SU-DHL-6 (cell line): Measurements from ENCODE around the gene BAHCC1.

Experiments
- EZH2phosphoT487 ChIP-seq: fragments of 200-600 bp; sonication (generic), shearing (Covaris generic); conservative IDR thresholded peaks from 2 replicates; pipeline ENCODE4 v1.6.1; 2018; ENCODE audit warnings: mild to moderate bottlenecking, antibody characterized with exemption, low read length, moderate library complexity, mixed read lengths
- TF ChIP-seq, protein P1 (sequence below): fragments of 200-600 bp; sonication (generic); IDR thresholded peaks from one replicate; pipeline ENCODE4 v1.5.1; 2017; ENCODE audit warnings: antibody characterized with exemption, mild to moderate bottlenecking, low read length, moderate library complexity; ENCODE audit not compliant: insufficient read depth, poor library complexity, severe bottlenecking

DNA sequence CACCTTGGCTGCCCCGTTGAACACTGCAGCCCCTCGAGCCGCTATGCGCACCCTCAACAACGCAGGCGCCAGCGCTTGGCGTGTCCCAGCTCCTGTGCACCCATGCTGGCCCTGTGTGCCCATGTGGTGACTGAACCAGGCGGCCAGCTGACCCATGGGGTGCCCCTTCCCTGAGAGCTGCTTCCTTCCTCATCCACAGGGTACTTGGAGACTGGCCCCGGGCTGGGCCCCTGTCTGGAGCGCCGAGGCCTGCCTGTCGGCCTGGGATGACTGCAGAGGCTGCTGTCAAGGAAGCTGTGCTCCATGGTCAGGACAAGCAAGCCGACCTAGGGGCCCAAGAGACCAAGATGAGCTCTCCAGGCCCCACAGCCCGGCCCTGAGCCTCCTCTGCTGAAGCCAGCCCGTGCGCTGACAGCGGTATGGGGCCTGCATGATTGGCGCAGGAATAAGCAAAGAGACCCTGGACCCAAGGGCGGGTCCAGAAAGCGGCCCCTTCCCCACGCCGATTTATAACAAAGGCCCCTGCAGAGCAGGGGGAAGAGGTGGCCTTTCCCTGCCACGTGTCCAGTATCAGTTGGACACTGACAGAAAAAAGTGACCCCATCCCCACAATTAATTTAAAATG is 21.6 kb upstream of the BAHCC1 start:
- TF ChIP-seq, protein P1, sequence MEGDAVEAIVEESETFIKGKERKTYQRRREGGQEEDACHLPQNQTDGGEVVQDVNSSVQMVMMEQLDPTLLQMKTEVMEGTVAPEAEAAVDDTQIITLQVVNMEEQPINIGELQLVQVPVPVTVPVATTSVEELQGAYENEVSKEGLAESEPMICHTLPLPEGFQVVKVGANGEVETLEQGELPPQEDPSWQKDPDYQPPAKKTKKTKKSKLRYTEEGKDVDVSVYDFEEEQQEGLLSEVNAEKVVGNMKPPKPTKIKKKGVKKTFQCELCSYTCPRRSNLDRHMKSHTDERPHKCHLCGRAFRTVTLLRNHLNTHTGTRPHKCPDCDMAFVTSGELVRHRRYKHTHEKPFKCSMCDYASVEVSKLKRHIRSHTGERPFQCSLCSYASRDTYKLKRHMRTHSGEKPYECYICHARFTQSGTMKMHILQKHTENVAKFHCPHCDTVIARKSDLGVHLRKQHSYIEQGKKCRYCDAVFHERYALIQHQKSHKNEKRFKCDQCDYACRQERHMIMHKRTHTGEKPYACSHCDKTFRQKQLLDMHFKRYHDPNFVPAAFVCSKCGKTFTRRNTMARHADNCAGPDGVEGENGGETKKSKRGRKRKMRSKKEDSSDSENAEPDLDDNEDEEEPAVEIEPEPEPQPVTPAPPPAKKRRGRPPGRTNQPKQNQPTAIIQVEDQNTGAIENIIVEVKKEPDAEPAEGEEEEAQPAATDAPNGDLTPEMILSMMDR, result no peak
- TF ChIP-seq EZH2phosphoT487, result no peak
